NB4 (cell line): Measurements from ENCODE around the gene ACTN1.

Experiments used
- POLR2A ChIP-seq: IDR thresholded peaks from 2 replicates; pipeline ENCODE4 v1.6.1; 2011; ENCODE audit warnings: mild to moderate bottlenecking; ENCODE audit not compliant: insufficient read length; ENCODE audit errors: extremely low read depth
- TF ChIP-seq, protein P1 (sequence below): IDR thresholded peaks from one replicate; pipeline ENCODE4 v1.5.1; 2012; ENCODE audit warnings: low read depth, low read length

DNA sequence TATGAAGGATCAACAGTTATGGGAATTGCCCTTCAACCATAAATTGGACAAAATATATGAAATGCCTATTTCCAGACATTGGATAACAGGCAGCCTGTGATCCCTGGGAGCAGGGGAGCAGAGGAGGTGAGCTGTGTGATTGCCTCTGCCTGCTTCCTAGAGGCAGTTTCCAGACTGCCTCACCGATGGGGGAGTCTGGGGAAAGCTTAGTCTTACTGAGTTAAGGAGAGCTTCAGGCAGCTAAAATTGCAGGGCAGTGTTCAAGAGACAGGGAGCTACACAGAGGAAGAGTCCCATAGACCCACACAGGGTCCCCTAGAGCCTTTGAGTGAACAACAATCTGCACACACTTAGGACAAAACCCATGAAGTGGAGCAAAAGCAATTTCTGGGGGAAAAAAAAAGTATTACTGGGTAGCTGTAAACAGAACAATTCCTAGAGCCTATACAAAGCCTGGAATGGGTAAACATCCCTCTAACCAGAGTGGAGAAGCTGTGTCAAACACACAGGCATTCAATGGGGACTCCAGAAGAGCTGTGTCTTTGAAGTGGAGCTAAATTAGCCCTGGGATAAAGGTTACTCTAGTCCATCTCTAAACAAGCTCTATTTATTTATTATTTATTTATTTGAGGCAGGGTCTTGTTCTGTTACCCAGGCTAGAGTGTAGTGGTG, 48.3 kb upstream of the ACTN1 start:
- no peak for TF ChIP-seq POLR2A
- TF ChIP-seq, protein P1, sequence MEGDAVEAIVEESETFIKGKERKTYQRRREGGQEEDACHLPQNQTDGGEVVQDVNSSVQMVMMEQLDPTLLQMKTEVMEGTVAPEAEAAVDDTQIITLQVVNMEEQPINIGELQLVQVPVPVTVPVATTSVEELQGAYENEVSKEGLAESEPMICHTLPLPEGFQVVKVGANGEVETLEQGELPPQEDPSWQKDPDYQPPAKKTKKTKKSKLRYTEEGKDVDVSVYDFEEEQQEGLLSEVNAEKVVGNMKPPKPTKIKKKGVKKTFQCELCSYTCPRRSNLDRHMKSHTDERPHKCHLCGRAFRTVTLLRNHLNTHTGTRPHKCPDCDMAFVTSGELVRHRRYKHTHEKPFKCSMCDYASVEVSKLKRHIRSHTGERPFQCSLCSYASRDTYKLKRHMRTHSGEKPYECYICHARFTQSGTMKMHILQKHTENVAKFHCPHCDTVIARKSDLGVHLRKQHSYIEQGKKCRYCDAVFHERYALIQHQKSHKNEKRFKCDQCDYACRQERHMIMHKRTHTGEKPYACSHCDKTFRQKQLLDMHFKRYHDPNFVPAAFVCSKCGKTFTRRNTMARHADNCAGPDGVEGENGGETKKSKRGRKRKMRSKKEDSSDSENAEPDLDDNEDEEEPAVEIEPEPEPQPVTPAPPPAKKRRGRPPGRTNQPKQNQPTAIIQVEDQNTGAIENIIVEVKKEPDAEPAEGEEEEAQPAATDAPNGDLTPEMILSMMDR: no peak
